Measurements from ENCODE around the gene ROR2.

The ROR2 gene

DNA sequence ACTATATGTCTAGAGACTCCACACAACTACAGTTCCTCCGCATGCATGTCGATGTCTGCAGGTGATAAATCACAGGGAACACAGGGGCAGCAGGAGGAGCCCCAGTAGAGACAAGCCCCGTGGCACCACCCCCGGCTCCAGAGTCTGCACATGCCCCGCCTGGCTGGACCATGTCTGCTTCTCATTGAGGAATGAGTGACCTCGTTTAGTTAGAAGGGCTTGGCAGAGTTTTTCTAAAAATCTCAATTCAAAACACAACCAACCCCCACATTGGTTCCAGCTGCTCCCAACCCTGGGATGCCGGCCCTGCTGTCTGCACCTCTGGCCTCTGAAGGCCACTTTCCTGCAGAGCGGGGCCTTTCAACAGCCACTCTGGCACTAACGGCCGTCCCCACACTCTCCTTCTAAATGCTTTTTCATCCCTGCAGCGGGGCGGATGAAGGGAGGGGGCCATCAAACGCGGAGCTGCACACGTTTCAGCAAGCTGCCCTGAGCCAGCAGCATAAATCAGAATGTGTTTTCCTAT lies 106.3 kb downstream of the ROR2 start:
- no peak for TF ChIP-seq CTCF (IDR thresholded peaks at IDR 0.05; ENCODE audit: unreplicated experiment in 3 of 3)
- Mint-ChIP-seq H3K27me3 (ENCODE audit: low read depth) (peaks cover 14% of the 10 kb centered on the region), H3K4me1 (peaks cover 84% of the 10 kb centered on the region), H3K4me3 (peak overlapping the region; percentile 34 to 51 (median 42)), H3K9me3 (no peaks in the 10 kb centered on the region), H3K27ac (peak overlapping the region; percentile 94 to 96 (median 95)), H3K36me3 (ENCODE audit: low read depth) (no peaks in the 10 kb centered on the region)

DNA sequence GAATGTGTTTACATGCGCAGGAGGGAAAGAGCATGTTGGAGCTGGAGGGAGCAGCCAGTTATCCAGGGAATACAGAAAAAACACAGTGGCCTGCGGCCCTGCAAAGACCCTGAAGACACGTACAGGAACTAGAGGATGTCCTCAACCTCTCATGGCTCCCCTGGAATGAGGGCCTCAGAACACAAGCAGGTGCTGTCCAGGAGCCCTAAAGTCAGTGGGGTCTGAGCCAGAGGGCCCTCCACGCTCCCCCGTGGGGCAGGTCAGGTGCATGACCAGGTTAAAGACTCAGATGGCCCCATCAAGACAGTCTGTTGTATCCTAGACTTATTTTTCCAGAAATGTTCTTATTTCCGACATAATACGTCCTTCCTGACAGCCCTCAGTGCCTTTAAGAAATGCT lies 106.9 kb downstream of the ROR2 start:
- TF ChIP-seq CTCF (IDR thresholded peaks at IDR 0.05; ENCODE audit: unreplicated experiment in 3 of 3) = no peak
- H3K27ac Mint-ChIP-seq = peak overlapping the region; percentile 94 to 96 (median 95)
- peaks cover 14% of the 10 kb centered on the region for H3K27me3 Mint-ChIP-seq (ENCODE audit: low read depth)
- peaks cover 87% of the 10 kb centered on the region for H3K4me1 Mint-ChIP-seq
- H3K36me3 Mint-ChIP-seq (ENCODE audit: low read depth) = no peaks in the 10 kb centered on the region
- H3K9me3 Mint-ChIP-seq = no peaks in the 10 kb centered on the region
- peak overlapping the region in 2 of 3 experiments; percentile 3 to 34 for H3K4me3 Mint-ChIP-seq

DNA sequence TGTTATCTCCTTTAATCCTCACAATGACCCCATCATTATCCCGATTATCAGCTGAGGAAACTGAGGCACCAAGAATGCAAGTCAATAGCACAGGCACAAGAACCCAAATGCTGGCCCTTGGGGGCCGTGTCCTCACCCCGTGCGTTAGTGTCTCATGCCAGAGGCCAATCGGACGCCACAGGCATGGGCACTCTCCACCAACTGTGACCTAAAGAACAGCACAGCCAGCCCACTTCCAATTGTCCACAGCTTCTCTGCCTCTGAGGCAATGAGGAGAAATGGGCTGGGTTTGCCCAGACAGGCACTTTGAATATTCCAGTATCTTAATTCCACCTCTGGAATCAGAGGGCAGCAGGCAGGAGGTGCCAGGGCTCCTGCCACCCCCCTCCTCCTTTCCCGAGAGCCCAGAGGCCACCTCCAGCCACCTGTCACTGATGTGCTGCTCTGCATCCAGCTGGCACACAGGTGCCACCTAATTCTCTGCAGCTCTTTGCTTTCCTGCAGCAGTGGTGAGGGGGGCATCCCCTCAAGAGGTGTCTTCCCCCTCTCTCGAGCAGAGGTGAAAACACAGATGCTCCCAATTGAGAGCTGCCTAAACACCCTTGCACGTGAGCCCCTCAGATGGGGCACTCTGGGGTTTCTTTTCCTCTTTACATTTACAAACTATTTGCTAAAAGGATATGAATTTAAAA lies 107.5 kb downstream of the ROR2 start:
- H3K36me3 Mint-ChIP-seq (ENCODE audit: low read depth) = no peaks in the 10 kb centered on the region
- H3K4me1 Mint-ChIP-seq = peaks cover 87% of the 10 kb centered on the region
- peak overlapping the region; percentile 94 to 96 (median 95) for H3K27ac Mint-ChIP-seq
- peaks cover 14% of the 10 kb centered on the region for H3K27me3 Mint-ChIP-seq (ENCODE audit: low read depth)
- peak overlapping the region in 1 of 3 experiments; percentile 3 for H3K4me3 Mint-ChIP-seq
- TF ChIP-seq CTCF (IDR thresholded peaks at IDR 0.05; ENCODE audit: unreplicated experiment in 3 of 3) = no peak
- no peaks in the 10 kb centered on the region for H3K9me3 Mint-ChIP-seq

- no peaks in the 10 kb centered on the region for H3K36me3 Mint-ChIP-seq (ENCODE audit: low read depth)
- peaks cover 14% of the 10 kb centered on the region for H3K27me3 Mint-ChIP-seq (ENCODE audit: low read depth)
- TF ChIP-seq CTCF (IDR thresholded peaks at IDR 0.05; ENCODE audit: unreplicated experiment in 3 of 3) = no peak
- peak overlapping the region in 1 of 3 experiments; percentile 39 for H3K4me3 Mint-ChIP-seq
- peaks cover 87% of the 10 kb centered on the region for H3K4me1 Mint-ChIP-seq
- peak overlapping the region in 2 of 3 experiments; percentile 73 to 83 for H3K27ac Mint-ChIP-seq
- H3K9me3 Mint-ChIP-seq = no peaks in the 10 kb centered on the region
Measured at GRCh38 chr9:91841591-91841990, 108.4 kb downstream of the ROR2 start.

DNA sequence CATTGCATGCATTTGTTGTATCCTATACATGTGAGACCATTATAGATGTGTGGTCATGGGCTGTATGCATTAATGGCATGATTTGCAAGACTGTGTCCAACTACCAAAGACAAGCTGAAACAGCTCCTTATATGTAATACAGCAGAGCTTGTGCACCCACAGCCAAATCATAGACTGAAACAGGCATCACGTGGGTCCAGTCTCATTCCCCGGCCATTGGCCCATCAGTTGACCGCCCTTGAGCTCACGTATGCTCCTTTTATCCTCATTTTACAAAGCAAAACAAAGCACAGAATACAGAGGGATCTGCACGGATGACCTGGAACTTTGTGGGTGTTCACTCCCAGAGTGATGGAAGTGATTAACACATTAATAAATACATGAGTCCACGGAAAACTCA lies 109.1 kb downstream of the ROR2 start:
- Mint-ChIP-seq H3K9me3 (no peaks in the 10 kb centered on the region), H3K27ac (peak overlapping the region in 2 of 3 experiments; percentile 40 to 73), H3K27me3 (ENCODE audit: low read depth) (peaks cover 14% of the 10 kb centered on the region), H3K4me1 (peaks cover 86% of the 10 kb centered on the region), H3K4me3 (no peak overlapping the region), H3K36me3 (ENCODE audit: low read depth) (no peaks in the 10 kb centered on the region)
- no peak for TF ChIP-seq CTCF (IDR thresholded peaks at IDR 0.05; ENCODE audit: unreplicated experiment in 3 of 3)

- H3K4me1 Mint-ChIP-seq = peaks cover 89% of the 10 kb centered on the region
- peak overlapping the region in 2 of 3 experiments; percentile 40 to 73 for H3K27ac Mint-ChIP-seq
- H3K27me3 Mint-ChIP-seq (ENCODE audit: low read depth) = peaks cover 14% of the 10 kb centered on the region
- no peak overlapping the region for H3K4me3 Mint-ChIP-seq
- H3K36me3 Mint-ChIP-seq (ENCODE audit: low read depth) = no peaks in the 10 kb centered on the region
- no peak for TF ChIP-seq CTCF (IDR thresholded peaks at IDR 0.05; ENCODE audit: unreplicated experiment in 3 of 3)
- no peaks in the 10 kb centered on the region for H3K9me3 Mint-ChIP-seq
Measured at GRCh38 chr9:91840469-91840868, 109.6 kb downstream of the ROR2 start.
